HL-60 (cell line): ENCODE results near the gene COX20.

Experiments used
- POLR2AphosphoS5 ChIP-seq: IDR thresholded peaks from 2 replicates; pipeline ENCODE4 v1.6.1; 2012; ENCODE audit warnings: low read depth
- TF ChIP-seq, protein P1 (sequence below): IDR thresholded peaks from one replicate; pipeline ENCODE4 v1.5.1; 2011; ENCODE audit warnings: low read length, control low read depth, inconsistent platforms; ENCODE audit not compliant: insufficient read depth

- TF ChIP-seq, protein P1, sequence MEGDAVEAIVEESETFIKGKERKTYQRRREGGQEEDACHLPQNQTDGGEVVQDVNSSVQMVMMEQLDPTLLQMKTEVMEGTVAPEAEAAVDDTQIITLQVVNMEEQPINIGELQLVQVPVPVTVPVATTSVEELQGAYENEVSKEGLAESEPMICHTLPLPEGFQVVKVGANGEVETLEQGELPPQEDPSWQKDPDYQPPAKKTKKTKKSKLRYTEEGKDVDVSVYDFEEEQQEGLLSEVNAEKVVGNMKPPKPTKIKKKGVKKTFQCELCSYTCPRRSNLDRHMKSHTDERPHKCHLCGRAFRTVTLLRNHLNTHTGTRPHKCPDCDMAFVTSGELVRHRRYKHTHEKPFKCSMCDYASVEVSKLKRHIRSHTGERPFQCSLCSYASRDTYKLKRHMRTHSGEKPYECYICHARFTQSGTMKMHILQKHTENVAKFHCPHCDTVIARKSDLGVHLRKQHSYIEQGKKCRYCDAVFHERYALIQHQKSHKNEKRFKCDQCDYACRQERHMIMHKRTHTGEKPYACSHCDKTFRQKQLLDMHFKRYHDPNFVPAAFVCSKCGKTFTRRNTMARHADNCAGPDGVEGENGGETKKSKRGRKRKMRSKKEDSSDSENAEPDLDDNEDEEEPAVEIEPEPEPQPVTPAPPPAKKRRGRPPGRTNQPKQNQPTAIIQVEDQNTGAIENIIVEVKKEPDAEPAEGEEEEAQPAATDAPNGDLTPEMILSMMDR = no peak
- TF ChIP-seq POLR2AphosphoS5 = no peak
Measured at GRCh38 chr1:244789731-244790130, 45.7 kb upstream of the COX20 start.
